Activated CD4-positive, alpha-beta T cell treated with anti-CD3 and anti-CD28 coated beads, Interleukin-2, amount 10 ng/mL, durations not matched to agents 7 days and 5 days (primary cell): ENCODE data around the gene ONECUT1. TPM values are rescaled to one million over a fixed set of nuclear protein-coding genes. Genes with fewer than 3 reads are reported as not detected.
A peak's percentile ranks its signal among the peaks of the same experiment; 100 is the strongest.

Experiments used
- CTCF ChIA-PET: fragments of 350-600 bp; sonication (Branson Sonifier 250); formaldehyde crosslinking; loops from one replicate; lab custom pipeline; 2021; ENCODE audit warnings: antibody characterized with exemption; lab: Charles Lee
- POLR2A ChIA-PET: fragments of 350-600 bp; sonication (Branson Sonifier 250); formaldehyde crosslinking; loops from one replicate; lab custom pipeline; 2021; ENCODE audit warnings: antibody characterized with exemption; lab: Charles Lee
- DNase-seq: peaks from one replicate; pipeline ENCODE4 v3.0.0-alpha.2; 2020
- H3K27ac Mint-ChIP-seq: one replicate; pipeline ENCODE4 v1.8.0; 2021; ENCODE audit warnings: mild to moderate bottlenecking, moderate library complexity, mixed read lengths
- H3K27me3 Mint-ChIP-seq: one replicate; pipeline ENCODE4 v1.8.0; 2021; ENCODE audit warnings: mixed read lengths
- H3K36me3 Mint-ChIP-seq: one replicate; pipeline ENCODE4 v1.8.0; 2021; ENCODE audit warnings: low read depth, mixed read lengths
- H3K4me1 Mint-ChIP-seq: one replicate; pipeline ENCODE4 v1.8.0; 2021; ENCODE audit warnings: mixed read lengths
- H3K4me3 Mint-ChIP-seq: one replicate; pipeline ENCODE4 v1.8.0; 2021; ENCODE audit warnings: mild to moderate bottlenecking, moderate library complexity, mixed read lengths
- H3K9me3 Mint-ChIP-seq: one replicate; pipeline ENCODE4 v1.8.0; 2021; ENCODE audit warnings: mixed read lengths
- total RNA-seq, 2 experiments: library from RNA; stranded (reverse); gene quantifications; one replicate each; pipeline ENCODE4 v1.2.3, GENCODE V29; 2021

The ONECUT1 gene
- total RNA-seq, 2 experiments from 2014 or later: not detected

GRCh38 chr15:52751522-52751921, 38.6 kb downstream of the ONECUT1 start:
- ChIA-PET CTCF (interaction anchor here (0.5 to 0.7 kb wide), 2 partner anchors 553 to 1610 kb away, joined by 3 read pairs; no protein-coding TSS in a partner anchor), POLR2A (no interaction called here)
- Mint-ChIP-seq H3K9me3 (no peaks in the 10 kb centered on the region), H3K27ac (no peak overlapping the region), H3K36me3 (no peaks in the 10 kb centered on the region), H3K4me1 (no peaks in the 10 kb centered on the region), H3K4me3 (no peak overlapping the region), H3K27me3 (peaks cover 55% of the 10 kb centered on the region)
- no peak for DNase-seq

GRCh38 chr15:52749258-52749657, 40.9 kb downstream of the ONECUT1 start:
- ChIA-PET POLR2A (no interaction called here), CTCF (no interaction called here)
- Mint-ChIP-seq H3K27ac (no peak overlapping the region), H3K4me3 (no peak overlapping the region), H3K27me3 (peaks cover 50% of the 10 kb centered on the region), H3K4me1 (no peaks in the 10 kb centered on the region), H3K9me3 (no peaks in the 10 kb centered on the region), H3K36me3 (no peaks in the 10 kb centered on the region)
- DNase-seq: no peak

- Mint-ChIP-seq H3K27ac (no peak overlapping the region), H3K9me3 (no peaks in the 10 kb centered on the region), H3K4me3 (no peak overlapping the region), H3K36me3 (no peaks in the 10 kb centered on the region), H3K4me1 (no peaks in the 10 kb centered on the region), H3K27me3 (peaks cover 30% of the 10 kb centered on the region)
- ChIA-PET CTCF (no interaction called here), POLR2A (no interaction called here)
- no peak for DNase-seq
These were observed 43.9 kb downstream of the ONECUT1 start for GRCh38 chr15:52746162-52746757.

- Mint-ChIP-seq H3K4me3 (no peak overlapping the region), H3K9me3 (no peaks in the 10 kb centered on the region), H3K4me1 (no peaks in the 10 kb centered on the region), H3K36me3 (no peaks in the 10 kb centered on the region), H3K27me3 (peaks cover 23% of the 10 kb centered on the region), H3K27ac (no peak overlapping the region)
- CTCF ChIA-PET: no interaction called here
- DNase-seq: no peak
- POLR2A ChIA-PET: no interaction called here
These were observed 44.6 kb downstream of the ONECUT1 start for GRCh38 chr15:52745326-52746161.

GRCh38 chr15:52738311-52738710, 51.8 kb downstream of the ONECUT1 start:
- Mint-ChIP-seq H3K4me1 (peaks cover 9% of the 10 kb centered on the region), H3K36me3 (no peaks in the 10 kb centered on the region), H3K4me3 (no peak overlapping the region), H3K27me3 (peaks cover 6% of the 10 kb centered on the region), H3K27ac (no peak overlapping the region), H3K9me3 (no peaks in the 10 kb centered on the region)
- POLR2A ChIA-PET: no interaction called here
- DNase-seq: no peak
- CTCF ChIA-PET: interaction anchor here (0.5 to 1.2 kb wide), 2 partner anchors 20 to 225 kb away, joined by 4 read pairs; no protein-coding TSS in a partner anchor

GRCh38 chr15:52737720-52738119, 52.4 kb downstream of the ONECUT1 start:
- no peak overlapping the region for H3K4me3 Mint-ChIP-seq
- CTCF ChIA-PET: interaction anchor here (0.5 to 1.2 kb wide), 3 partner anchors 19 to 485 kb away, joined by 3 to 4 read pairs (median 4); no protein-coding TSS in a partner anchor
- POLR2A ChIA-PET: interaction anchor here (0.5 kb wide), 1 partner anchor 600 kb away, joined by 3 read pairs; no protein-coding TSS in a partner anchor
- DNase-seq: no peak
- peaks cover 13% of the 10 kb centered on the region for H3K4me1 Mint-ChIP-seq
- H3K9me3 Mint-ChIP-seq: no peaks in the 10 kb centered on the region
- no peaks in the 10 kb centered on the region for H3K36me3 Mint-ChIP-seq
- H3K27ac Mint-ChIP-seq: no peak overlapping the region
- peaks cover 6% of the 10 kb centered on the region for H3K27me3 Mint-ChIP-seq

GRCh38 chr15:52735231-52736089, 54.7 kb downstream of the ONECUT1 start:
- peaks cover 6% of the 10 kb centered on the region for H3K27me3 Mint-ChIP-seq
- H3K27ac Mint-ChIP-seq: no peak overlapping the region
- ChIA-PET POLR2A (no interaction called here), CTCF (interaction anchor here (0.6 to 3.6 kb wide), 11 partner anchors 12 to 590 kb away, joined by 3 to 31 read pairs (median 4); no protein-coding TSS in a partner anchor)
- H3K9me3 Mint-ChIP-seq: no peaks in the 10 kb centered on the region
- peak; percentile 85 for DNase-seq
- no peak overlapping the region for H3K4me3 Mint-ChIP-seq
- peaks cover 22% of the 10 kb centered on the region for H3K4me1 Mint-ChIP-seq
- H3K36me3 Mint-ChIP-seq: no peaks in the 10 kb centered on the region

- Mint-ChIP-seq H3K4me3 (no peak overlapping the region), H3K36me3 (no peaks in the 10 kb centered on the region), H3K9me3 (no peaks in the 10 kb centered on the region), H3K27me3 (no peaks in the 10 kb centered on the region), H3K4me1 (peaks cover 32% of the 10 kb centered on the region), H3K27ac (no peak overlapping the region)
- ChIA-PET POLR2A (no interaction called here), CTCF (interaction anchor here (0.8 to 3.6 kb wide), 6 partner anchors 53 to 479 kb away, joined by 3 to 31 read pairs (median 4); no protein-coding TSS in a partner anchor)
- no peak for DNase-seq
These were observed 55.8 kb downstream of the ONECUT1 start for GRCh38 chr15:52734329-52734728.

- H3K27me3 Mint-ChIP-seq: no peaks in the 10 kb centered on the region
- no peaks in the 10 kb centered on the region for H3K9me3 Mint-ChIP-seq
- ChIA-PET POLR2A (no interaction called here), CTCF (interaction anchor here (0.8 to 3.6 kb wide), 7 partner anchors 53 to 478 kb away, joined by 3 to 31 read pairs (median 3); no protein-coding TSS in a partner anchor)
- H3K4me1 Mint-ChIP-seq: peaks cover 36% of the 10 kb centered on the region
- no peak overlapping the region for H3K4me3 Mint-ChIP-seq
- no peaks in the 10 kb centered on the region for H3K36me3 Mint-ChIP-seq
- H3K27ac Mint-ChIP-seq: no peak overlapping the region
- no peak for DNase-seq
These were observed 56.4 kb downstream of the ONECUT1 start for GRCh38 chr15:52733696-52734255.

GRCh38 chr15:52733088-52733487, 57.0 kb downstream of the ONECUT1 start:
- no peaks in the 10 kb centered on the region for H3K36me3 Mint-ChIP-seq
- H3K4me3 Mint-ChIP-seq: no peak overlapping the region
- ChIA-PET CTCF (interaction anchor here (0.8 to 3.6 kb wide), 3 partner anchors 471 to 478 kb away, joined by 3 to 31 read pairs (median 6); no protein-coding TSS in a partner anchor), POLR2A (no interaction called here)
- no peaks in the 10 kb centered on the region for H3K9me3 Mint-ChIP-seq
- no peaks in the 10 kb centered on the region for H3K27me3 Mint-ChIP-seq
- DNase-seq: no peak
- no peak overlapping the region for H3K27ac Mint-ChIP-seq
- H3K4me1 Mint-ChIP-seq: peaks cover 37% of the 10 kb centered on the region

- Mint-ChIP-seq H3K27ac (no peak overlapping the region), H3K4me3 (no peak overlapping the region), H3K4me1 (peaks cover 37% of the 10 kb centered on the region), H3K9me3 (no peaks in the 10 kb centered on the region), H3K27me3 (no peaks in the 10 kb centered on the region), H3K36me3 (no peaks in the 10 kb centered on the region)
- POLR2A ChIA-PET: no interaction called here
- CTCF ChIA-PET: interaction anchor here (1.3 kb wide), 1 partner anchor 55 kb away, joined by 3 read pairs; no protein-coding TSS in a partner anchor
- DNase-seq: no peak
These were observed 57.6 kb downstream of the ONECUT1 start for GRCh38 chr15:52732551-52732950.
